Parathyroid adenoma (tissue), 2 donors: ENCODE measurements around the gene ZNF133.

Source experiments
- H2AFZ ChIP-seq: fragments of 300-600 bp; sonication (generic); one replicate; pipeline ENCODE4 v1.7.0; 2017; ENCODE audit warnings: antibody characterized with exemption, mild to moderate bottlenecking
- H3K27ac ChIP-seq: fragments of 300-600 bp; sonication (generic); one replicate; pipeline ENCODE4 v1.7.0; 2017
- H3K27me3 ChIP-seq: fragments of 300-600 bp; sonication (generic); one replicate; pipeline ENCODE4 v1.7.0; 2017; ENCODE audit warnings: low read length; ENCODE audit not compliant: control insufficient read depth, insufficient read depth
- H3K36me3 ChIP-seq: fragments of 300-600 bp; sonication (generic); one replicate; pipeline ENCODE4 v1.7.0; 2017; ENCODE audit warnings: low read length; ENCODE audit not compliant: control insufficient read depth, insufficient read depth
- H3K4me1 ChIP-seq: fragments of 300-600 bp; sonication (generic); one replicate; pipeline ENCODE4 v1.7.0; 2017; ENCODE audit warnings: control low read depth
- H3K4me2 ChIP-seq: fragments of 300-600 bp; sonication (generic); one replicate; pipeline ENCODE4 v1.7.0; 2017; ENCODE audit warnings: low read length
- H3K4me3 ChIP-seq: fragments of 300-600 bp; sonication (generic); one replicate; pipeline ENCODE4 v1.7.0; 2017; ENCODE audit warnings: low read depth, low read length
- H3K79me2 ChIP-seq: fragments of 300-600 bp; sonication (generic); one replicate; pipeline ENCODE4 v1.7.0; 2017; ENCODE audit warnings: control low read depth
- H3K9ac ChIP-seq: fragments of 300-600 bp; sonication (generic); one replicate; pipeline ENCODE4 v1.7.0; 2017; ENCODE audit warnings: mild to moderate bottlenecking
- H3K9me3 ChIP-seq: fragments of 300-600 bp; sonication (generic); one replicate; pipeline ENCODE4 v1.7.0; 2017; ENCODE audit warnings: low read length; ENCODE audit not compliant: control insufficient read depth
- CTCF ChIP-seq: fragments of 300-600 bp; sonication (generic); IDR thresholded peaks from one replicate; pipeline ENCODE4 v1.7.0; 2017; ENCODE audit warnings: antibody characterized with exemption, mild to moderate bottlenecking
- donor health status: primary hyperparathyroidism.

ZNF133 gene

GRCh38 chr20:18252597-18253451 lies 35.5 kb upstream of the ZNF133 start:
- Histone ChIP-seq H3K9ac (no peak overlapping the region), H3K9me3 (no peaks in the 10 kb centered on the region), H3K4me2 (no peak overlapping the region), H3K27ac (no peak overlapping the region), H3K27me3 (no peaks in the 10 kb centered on the region), H2AFZ (no peak overlapping the region), H3K36me3 (no peaks in the 10 kb centered on the region), H3K79me2 (no peaks in the 10 kb centered on the region), H3K4me3 (no peak overlapping the region), H3K4me1 (no peaks in the 10 kb centered on the region)
- no peak for TF ChIP-seq CTCF

- Histone ChIP-seq H3K4me1 (no peaks in the 10 kb centered on the region), H3K27ac (no peak overlapping the region)
- TF ChIP-seq CTCF, result no peak
These were observed 33.7 kb upstream of the ZNF133 start for GRCh38 chr20:18254615-18255014.

GRCh38 chr20:18255526-18255925 lies 32.8 kb upstream of the ZNF133 start:
- no peak for TF ChIP-seq CTCF
- H3K9me3 ChIP-seq, result no peaks in the 10 kb centered on the region
- H3K79me2 ChIP-seq, result no peaks in the 10 kb centered on the region
- H3K4me1 ChIP-seq, result no peaks in the 10 kb centered on the region
- no peak overlapping the region for H3K4me2 ChIP-seq
- no peak overlapping the region for H2AFZ ChIP-seq
- no peak overlapping the region for H3K4me3 ChIP-seq
- H3K27me3 ChIP-seq, result no peaks in the 10 kb centered on the region
- no peak overlapping the region for H3K9ac ChIP-seq
- no peak overlapping the region for H3K27ac ChIP-seq
- no peaks in the 10 kb centered on the region for H3K36me3 ChIP-seq

More at GRCh38 chr20:18254615-18255014, 33.7 kb upstream of the ZNF133 start:
- Histone ChIP-seq H3K9ac (no peak overlapping the region), H2AFZ (no peak overlapping the region), H3K4me3 (no peak overlapping the region), H3K27me3 (no peaks in the 10 kb centered on the region), H3K4me2 (no peak overlapping the region), H3K36me3 (no peaks in the 10 kb centered on the region), H3K9me3 (no peaks in the 10 kb centered on the region), H3K79me2 (no peaks in the 10 kb centered on the region)

- Histone ChIP-seq H3K27me3 (no peaks in the 10 kb centered on the region), H3K36me3 (no peaks in the 10 kb centered on the region), H3K4me1 (no peaks in the 10 kb centered on the region), H3K79me2 (no peaks in the 10 kb centered on the region), H3K9ac (no peak overlapping the region), H3K27ac (no peak overlapping the region), H3K4me3 (no peak overlapping the region), H3K9me3 (no peaks in the 10 kb centered on the region), H2AFZ (no peak overlapping the region), H3K4me2 (no peak overlapping the region)
- TF ChIP-seq CTCF, result no peak
These were observed 31.8 kb upstream of the ZNF133 start for GRCh38 chr20:18256440-18257090.
